Measurements from ENCODE around the gene G3BP2. TPM values are rescaled to one million over a fixed set of nuclear protein-coding genes. Genes with fewer than 3 reads are reported as not detected.

Gene G3BP2
- polyA plus RNA-seq, 1 experiment = 57.6 TPM

DNA sequence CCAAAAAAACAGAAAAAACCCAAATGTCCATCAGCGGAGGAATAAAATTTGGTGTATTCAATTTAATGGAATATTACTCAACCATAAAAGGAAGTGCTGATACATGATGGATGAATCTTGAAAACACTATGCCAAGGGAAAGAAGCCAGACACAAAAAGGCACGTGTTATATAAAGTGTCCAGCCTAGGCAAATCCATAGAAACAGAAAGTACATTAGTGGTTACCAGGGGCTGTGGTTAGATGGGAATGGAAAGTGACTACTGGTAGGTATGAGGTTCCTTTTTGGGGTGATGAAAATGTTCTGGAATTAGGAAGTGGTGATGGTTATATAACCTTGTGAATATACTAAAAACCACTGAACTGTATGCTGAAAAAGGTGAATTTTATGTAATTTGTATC lies 39.4 kb downstream of the G3BP2 start:
- no peak overlapping the region for H3K4me3 ChIP-seq (ENCODE audit: low read depth, low read length)
- TF ChIP-seq CTCF (IDR thresholded peaks at IDR 0.05; ENCODE audit: insufficient read depth, low read depth, low read length) = no peak
- H3K27me3 ChIP-seq (ENCODE audit: control insufficient read depth, insufficient read depth, low read length) = no peaks in the 10 kb centered on the region
- CTCF ChIA-PET = no interaction called here
- POLR2A ChIA-PET = no interaction called here
- peak; percentile 27 for DNase-seq (ENCODE audit: low read depth)
- H3K36me3 ChIP-seq (ENCODE audit: control insufficient read depth, insufficient read depth, low read length) = no peaks in the 10 kb centered on the region

GRCh38 chr4:75630937-75631329 lies 42.3 kb downstream of the G3BP2 start:
- no peak for DNase-seq (ENCODE audit: low read depth)
- no peak for TF ChIP-seq CTCF (IDR thresholded peaks at IDR 0.05; ENCODE audit: insufficient read depth, low read depth, low read length)
- CTCF ChIA-PET = interaction anchor here (0.5 to 1.1 kb wide), 2 partner anchors 72 to 212 kb away, joined by 3 read pairs; no protein-coding TSS in a partner anchor
- Histone ChIP-seq H3K36me3 (ENCODE audit: control insufficient read depth, insufficient read depth, low read length) (no peaks in the 10 kb centered on the region), H3K27me3 (ENCODE audit: control insufficient read depth, insufficient read depth, low read length) (no peaks in the 10 kb centered on the region), H3K4me3 (ENCODE audit: low read depth, low read length) (peak overlapping the region; percentile 50)
- POLR2A ChIA-PET = no interaction called here

- Histone ChIP-seq H3K4me3 (ENCODE audit: low read depth, low read length) (peak within 1 kb of the TSS; percentile 50), H3K36me3 (ENCODE audit: control insufficient read depth, insufficient read depth, low read length) (no peaks in the 10 kb centered on the region), H3K27me3 (ENCODE audit: control insufficient read depth, insufficient read depth, low read length) (no peaks in the 10 kb centered on the region)
- ChIA-PET POLR2A (no interaction called here), CTCF (interaction anchor here (0.5 to 1.1 kb wide), 2 partner anchors 71 to 213 kb away, joined by 3 read pairs; no protein-coding TSS in a partner anchor)
- no peak for TF ChIP-seq CTCF (IDR thresholded peaks at IDR 0.05; ENCODE audit: insufficient read depth, low read depth, low read length)
- no peak for DNase-seq (ENCODE audit: low read depth)
Observed at GRCh38 chr4:75630174-75630936, 42.9 kb downstream of the G3BP2 start, which contains the start of gene CDKL2. Gene CDKL2 (minus strand): TSS chr4:75630528. CDS start chr4:75625988, 4,540 bp downstream.

- POLR2A ChIA-PET = no interaction called here
- no peak for DNase-seq (ENCODE audit: low read depth)
- no peak for TF ChIP-seq CTCF (IDR thresholded peaks at IDR 0.05; ENCODE audit: insufficient read depth, low read depth, low read length)
- no peaks in the 10 kb centered on the region for H3K27me3 ChIP-seq (ENCODE audit: control insufficient read depth, insufficient read depth, low read length)
- CTCF ChIA-PET = no interaction called here
- H3K4me3 ChIP-seq (ENCODE audit: low read depth, low read length) = no peak overlapping the region
- H3K36me3 ChIP-seq (ENCODE audit: control insufficient read depth, insufficient read depth, low read length) = no peaks in the 10 kb centered on the region
Observed at GRCh38 chr4:75629239-75629638, 44.0 kb downstream of the G3BP2 start.

GRCh38 chr4:75623026-75623425 lies 50.2 kb downstream of the G3BP2 start:
- ChIA-PET CTCF (no interaction called here), POLR2A (no interaction called here)
- no peak for TF ChIP-seq CTCF (IDR thresholded peaks at IDR 0.05; ENCODE audit: insufficient read depth, low read depth, low read length)
- Histone ChIP-seq H3K36me3 (ENCODE audit: control insufficient read depth, insufficient read depth, low read length) (no peaks in the 10 kb centered on the region), H3K27me3 (ENCODE audit: control insufficient read depth, insufficient read depth, low read length) (no peaks in the 10 kb centered on the region), H3K4me3 (ENCODE audit: low read depth, low read length) (no peak overlapping the region)
- no peak for DNase-seq (ENCODE audit: low read depth)

All from BJ (cell line).